A673 (cell line): Measurements from ENCODE around the gene ATP5MC2. TPM values are rescaled to one million over a fixed set of nuclear protein-coding genes. Genes with fewer than 3 reads are reported as not detected.

Experiments
- BruUV-seq: library from RNA; stranded (reverse); fragments of 400-500 nt; replicated peaks from 2 replicates; lab custom pipeline; 2021; lab: Mats Ljungman, UMichigan
- CTCF ChIA-PET: fragments of 300-600 bp; sonication (Branson Sonifier 250); formaldehyde crosslinking; loops from one replicate; lab custom pipeline; 2022; ENCODE audit warnings: antibody characterized with exemption; lab: Charles Lee
- POLR2A ChIA-PET: fragments of 300-600 bp; sonication (Branson Sonifier 250); formaldehyde crosslinking; loops from one replicate; lab custom pipeline; 2022; ENCODE audit warnings: antibody characterized with exemption; ENCODE audit not compliant: low non-redundant PET; lab: Charles Lee
- DNase-seq: peaks from one replicate; pipeline ENCODE4 v3.0.0-alpha.2; 2015; ENCODE audit warnings: low spot score
- H3K27ac ChIP-seq: fragments of 200-600 bp; sonication (generic); 2 replicates; pipeline ENCODE4 v1.5.1; 2016; ENCODE audit warnings: mixed run types, low read depth, mild to moderate bottlenecking, mixed read lengths, antibody characterized with exemption, low read length; ENCODE audit not compliant: poor library complexity, severe bottlenecking
- H3K27me3 ChIP-seq: fragments of 200-600 bp; sonication (generic); replicated peaks from 2 replicates; pipeline ENCODE4 v1.6.1; 2017; ENCODE audit warnings: mixed run types, low read depth, mild to moderate bottlenecking, mixed read lengths, antibody characterized with exemption, low read length; ENCODE audit not compliant: insufficient read depth, poor library complexity
- H3K36me3 ChIP-seq: fragments of 200-600 bp; sonication (generic); 2 replicates; pipeline ENCODE4 v1.6.1; 2016; ENCODE audit warnings: mixed run types, mild to moderate bottlenecking, mixed read lengths, antibody characterized with exemption, low read length; ENCODE audit not compliant: insufficient read depth, poor library complexity, severe bottlenecking
- H3K4me1 ChIP-seq: fragments of 200-600 bp; sonication (generic); 2 replicates; pipeline ENCODE4 v1.6.1; 2017; ENCODE audit warnings: mixed run types, mild to moderate bottlenecking, mixed read lengths, antibody characterized with exemption, low read length; ENCODE audit not compliant: insufficient read depth, poor library complexity, severe bottlenecking
- H3K4me3 ChIP-seq: fragments of 200-600 bp; sonication (generic); 2 replicates; pipeline ENCODE4 v1.5.1; 2016; ENCODE audit warnings: low read depth, mixed run types, mild to moderate bottlenecking, mixed read lengths, low read length; ENCODE audit not compliant: poor library complexity, severe bottlenecking
- H3K9me3 ChIP-seq: fragments of 200-600 bp; sonication (generic); 2 replicates; pipeline ENCODE4 v1.6.1; 2016; ENCODE audit warnings: mixed run types, low read depth, mild to moderate bottlenecking, mixed read lengths, antibody characterized with exemption, low read length; ENCODE audit not compliant: poor library complexity, severe bottlenecking
- CTCF ChIP-seq: fragments of 300-800, 200-600 bp; sonication (generic); conservative IDR thresholded peaks from 2 replicates; pipeline ENCODE4 v1.5.1; 2017; ENCODE audit warnings: low read depth, mild to moderate bottlenecking, antibody characterized with exemption, low read length, moderate library complexity, mixed read lengths
- EZH2 ChIP-seq: fragments of 200-600 bp; sonication (generic); IDR thresholded peaks from 2 replicates; pipeline ENCODE4 v1.6.1; 2017; ENCODE audit warnings: borderline replicate concordance, low read depth, mild to moderate bottlenecking, mixed read lengths, antibody characterized with exemption, low read length; ENCODE audit not compliant: poor library complexity, severe bottlenecking
- intact Hi-C: fragments of 100-400 bp; cut with micrococcal nuclease; formaldehyde crosslinking; loops from one replicate; pipeline ENCODE4 v1.10.0; 2022; ENCODE audit not compliant: unreplicated experiment
- total RNA-seq: library from RNA; stranded (reverse); gene quantifications from 2 replicates; pipeline ENCODE4 v1.2.3, GENCODE V29; 2021

Gene ATP5MC2
- total RNA-seq, 1 experiment from 2014 or later = 447 TPM

- no peaks in the 10 kb centered on the region for H3K27me3 ChIP-seq
- H3K4me3 ChIP-seq = no peak overlapping the region
- ChIA-PET CTCF (no interaction called here), POLR2A (interaction anchor here (0.6 kb wide), 1 partner anchor 61 kb away, joined by 3 read pairs; no protein-coding TSS in a partner anchor)
- no peak for TF ChIP-seq CTCF
- BruUV-seq = no TSS peak
- DNase-seq = no peak
- intact Hi-C loops = no loop called here
- H3K4me1 ChIP-seq = peaks cover 22% of the 10 kb centered on the region
- no peaks in the 10 kb centered on the region for H3K9me3 ChIP-seq
- peaks cover 78% of the 10 kb centered on the region for H3K36me3 ChIP-seq
- H3K27ac ChIP-seq = peak overlapping the region; percentile 39
Observed at GRCh38 chr12:53670971-53671370, 4.9 kb downstream of the ATP5MC2 start.

GRCh38 chr12:53670308-53670707 lies 5.6 kb downstream of the ATP5MC2 start:
- Histone ChIP-seq H3K4me1 (peaks cover 22% of the 10 kb centered on the region), H3K27me3 (no peaks in the 10 kb centered on the region), H3K36me3 (peaks cover 84% of the 10 kb centered on the region), H3K9me3 (no peaks in the 10 kb centered on the region), H3K27ac (no peak overlapping the region), H3K4me3 (no peak overlapping the region)
- ChIA-PET CTCF (interaction anchor here (1.0 kb wide), 1 partner anchor 127 kb away, joined by 3 read pairs; no protein-coding TSS in a partner anchor), POLR2A (no interaction called here)
- TF ChIP-seq CTCF (no peak), EZH2 (no peak)
- no TSS peak for BruUV-seq
- DNase-seq = no peak
- intact Hi-C loops = no loop called here

- no peak for DNase-seq
- no peaks in the 10 kb centered on the region for H3K27me3 ChIP-seq
- peaks cover 85% of the 10 kb centered on the region for H3K36me3 ChIP-seq
- no TSS peak for BruUV-seq
- H3K4me1 ChIP-seq = peaks cover 8% of the 10 kb centered on the region
- ChIA-PET POLR2A (no interaction called here), CTCF (no interaction called here)
- TF ChIP-seq EZH2 (no peak), CTCF (no peak)
- H3K9me3 ChIP-seq = no peaks in the 10 kb centered on the region
- intact Hi-C loops = no loop called here
- H3K27ac ChIP-seq = peak overlapping the region; percentile 45
- no peak overlapping the region for H3K4me3 ChIP-seq
Observed at GRCh38 chr12:53667080-53667479, 8.8 kb downstream of the ATP5MC2 start.
